Panc1 (cell line): ENCODE results near the gene IAPP.

Experiments used
- CTCF ChIP-seq: fragments of 450-650 bp; IDR thresholded peaks from 2 replicates; pipeline ENCODE4 v1.5.1; 2017; ENCODE audit warnings: mild to moderate bottlenecking
- POLR2AphosphoS5 ChIP-seq: IDR thresholded peaks from 2 replicates; pipeline ENCODE4 v1.6.1; 2012; ENCODE audit warnings: mild to moderate bottlenecking, low read depth, low read length, moderate library complexity
- REST ChIP-seq, 2 experiments: IDR thresholded peaks; 2 replicates each; pipeline ENCODE4 v1.6.1; 2011 to 2012; ENCODE audit warnings: low read depth in 2 of 2, control low read depth in 1 of 2, low read length in 1 of 2, mild to moderate bottlenecking in 1 of 2, moderate library complexity in 1 of 2; ENCODE audit not compliant: insufficient read depth in 1 of 2
- SIN3A ChIP-seq: IDR thresholded peaks from 2 replicates; pipeline ENCODE4 v1.6.1; 2012; ENCODE audit warnings: low read depth, mild to moderate bottlenecking, low read length, moderate library complexity, borderline replicate concordance; ENCODE audit not compliant: insufficient read depth
- TCF7L2 ChIP-seq: IDR thresholded peaks from 2 replicates; pipeline ENCODE4 v1.6.1; 2011; ENCODE audit warnings: mild to moderate bottlenecking, low read depth, low read length, inconsistent platforms

GRCh38 chr12:21353948-21354347, 18.8 kb upstream of the IAPP start:
- no peak for TF ChIP-seq CTCF
- no peak for TF ChIP-seq REST (IDR thresholded peaks at IDR 0.05; ENCODE audit: insufficient read depth in 1 of 2, low read depth in 2 of 2, low read length in 1 of 2)
- TF ChIP-seq POLR2AphosphoS5: no peak
- no peak for TF ChIP-seq TCF7L2
- no peak for TF ChIP-seq SIN3A
